ENCODE measurements around the gene PRDM5.

- TF ChIP-seq POLR2AphosphoS5 (IDR thresholded peaks at IDR 0.05; ENCODE audit: insufficient read depth, low read depth, low read length) (no peak), CTCF (IDR thresholded peaks at IDR 0.05; ENCODE audit: extremely low read depth in 1 of 2, insufficient read depth in 1 of 2, low read depth in 1 of 2, low read length in 2 of 2) (no peak), POLR2A (IDR thresholded peaks at IDR 0.05; ENCODE audit: low read depth, low read length) (no peak), EZH2 (IDR thresholded peaks at IDR 0.05; ENCODE audit: borderline replicate concordance, low read depth, low read length, severe bottlenecking) (no peak), MAX (IDR thresholded peaks at IDR 0.05; ENCODE audit: insufficient read depth, insufficient read length) (no peak), FOS (IDR thresholded peaks at IDR 0.05; ENCODE audit: borderline replicate concordance, insufficient read depth, low read length) (no peak)
Measured at GRCh38 chr4:120865985-120866384, 56.5 kb downstream of the PRDM5 start.

Measured in endothelial cell of umbilical vein (primary cell).